C4-2B (cell line): ENCODE results near the gene PGAP2.

Experiments
- CTCF ChIP-seq: fragments of 450-650 bp; conservative IDR thresholded peaks from 2 replicates; pipeline ENCODE4 v1.5.1; 2017; ENCODE audit warnings: mild to moderate bottlenecking
- ZFX ChIP-seq: fragments of 450-650 bp; IDR thresholded peaks from 2 replicates; pipeline ENCODE4 v1.6.1; 2017

- TF ChIP-seq CTCF: no peak
- TF ChIP-seq ZFX: no peak
These were observed 4.4 kb upstream of the PGAP2 start for GRCh38 chr11:3803726-3804495.
